ENCODE results near the gene MIB2.

MIB2 gene

GRCh38 chr1:1597275-1597930, 17.9 kb upstream of the MIB2 start:
- Histone ChIP-seq H3K4me1 (ENCODE audit: insufficient read depth, low read length, poor library complexity, severe bottlenecking) (no peaks in the 10 kb centered on the region), H4K20me1 (ENCODE audit: insufficient read depth, low read length, poor library complexity, severe bottlenecking) (no peaks in the 10 kb centered on the region), H3K36me3 (ENCODE audit: insufficient read depth, low read length) (no peaks in the 10 kb centered on the region), H3K79me2 (ENCODE audit: insufficient read depth, low read length) (no peaks in the 10 kb centered on the region), H2AFZ (ENCODE audit: low read length) (no peak overlapping the region), H3K9me2 (replicated peaks; ENCODE audit: low read depth, low read length) (no peaks in the 10 kb centered on the region), H3K9ac (ENCODE audit: low read depth, low read length, poor library complexity, severe bottlenecking) (no peak overlapping the region), H3K27me3 (ENCODE audit: insufficient read depth, low read length, poor library complexity, severe bottlenecking) (peaks cover 19% of the 10 kb centered on the region), H3K4me3 (ENCODE audit: low read length, poor library complexity, severe bottlenecking) (no peak overlapping the region), H3F3A (ENCODE audit: low read depth) (no peaks in the 10 kb centered on the region), H3K4me2 (ENCODE audit: low read depth, low read length, poor library complexity, severe bottlenecking) (no peak overlapping the region), H3K9me3 (ENCODE audit: insufficient read depth, low read depth, low read length) (no peaks in the 10 kb centered on the region)
- TF ChIP-seq CTCF (conservative IDR thresholded peaks at IDR 0.05; ENCODE audit: low read length) (no peak; the same call in 1 of the 2 replicates), EZH2phosphoT487 (IDR thresholded peaks at IDR 0.05; ENCODE audit: borderline replicate concordance) (no peak)

GRCh38 chr1:1598051-1598719, 17.1 kb upstream of the MIB2 start:
- Histone ChIP-seq H3K9me2 (replicated peaks; ENCODE audit: low read depth, low read length) (no peaks in the 10 kb centered on the region), H3K27me3 (ENCODE audit: insufficient read depth, low read length, poor library complexity, severe bottlenecking) (peaks cover 19% of the 10 kb centered on the region), H3K79me2 (ENCODE audit: insufficient read depth, low read length) (no peaks in the 10 kb centered on the region), H3K9ac (ENCODE audit: low read depth, low read length, poor library complexity, severe bottlenecking) (no peak overlapping the region), H3K4me3 (ENCODE audit: low read length, poor library complexity, severe bottlenecking) (no peak overlapping the region), H3K36me3 (ENCODE audit: insufficient read depth, low read length) (no peaks in the 10 kb centered on the region), H2AFZ (ENCODE audit: low read length) (no peak overlapping the region), H3K9me3 (ENCODE audit: insufficient read depth, low read depth, low read length) (no peaks in the 10 kb centered on the region), H3F3A (ENCODE audit: low read depth) (no peaks in the 10 kb centered on the region), H3K4me2 (ENCODE audit: low read depth, low read length, poor library complexity, severe bottlenecking) (no peak overlapping the region), H3K4me1 (ENCODE audit: insufficient read depth, low read length, poor library complexity, severe bottlenecking) (no peaks in the 10 kb centered on the region), H4K20me1 (ENCODE audit: insufficient read depth, low read length, poor library complexity, severe bottlenecking) (no peaks in the 10 kb centered on the region)
- TF ChIP-seq CTCF (conservative IDR thresholded peaks at IDR 0.05; ENCODE audit: low read length) (no peak), EZH2phosphoT487 (IDR thresholded peaks at IDR 0.05; ENCODE audit: borderline replicate concordance) (no peak)

- no peaks in the 10 kb centered on the region for H3K9me3 ChIP-seq (ENCODE audit: insufficient read depth, low read depth, low read length)
- H3K4me3 ChIP-seq (ENCODE audit: low read length, poor library complexity, severe bottlenecking) = no peak overlapping the region
- H3K9ac ChIP-seq (ENCODE audit: low read depth, low read length, poor library complexity, severe bottlenecking) = no peak overlapping the region
- H3K27me3 ChIP-seq (ENCODE audit: insufficient read depth, low read length, poor library complexity, severe bottlenecking) = peaks cover 19% of the 10 kb centered on the region
- no peaks in the 10 kb centered on the region for H3K9me2 ChIP-seq (replicated peaks; ENCODE audit: low read depth, low read length)
- H3F3A ChIP-seq (ENCODE audit: low read depth) = no peaks in the 10 kb centered on the region
- no peaks in the 10 kb centered on the region for H3K4me1 ChIP-seq (ENCODE audit: insufficient read depth, low read length, poor library complexity, severe bottlenecking)
- H3K4me2 ChIP-seq (ENCODE audit: low read depth, low read length, poor library complexity, severe bottlenecking) = no peak overlapping the region
- H3K36me3 ChIP-seq (ENCODE audit: insufficient read depth, low read length) = no peaks in the 10 kb centered on the region
- no peaks in the 10 kb centered on the region for H4K20me1 ChIP-seq (ENCODE audit: insufficient read depth, low read length, poor library complexity, severe bottlenecking)
- TF ChIP-seq EZH2phosphoT487 (IDR thresholded peaks at IDR 0.05; ENCODE audit: borderline replicate concordance) = no peak
- TF ChIP-seq CTCF (conservative IDR thresholded peaks at IDR 0.05; ENCODE audit: low read length) = no peak
- no peak overlapping the region for H2AFZ ChIP-seq (ENCODE audit: low read length)
- no peaks in the 10 kb centered on the region for H3K79me2 ChIP-seq (ENCODE audit: insufficient read depth, low read length)
These were observed 16.6 kb upstream of the MIB2 start for GRCh38 chr1:1598720-1599029.

All from Loucy (cell line).